Fibroblast of skin of abdomen (primary cell): ENCODE results near the gene MGMT.

ENCODE experiments used
- DNase-seq: peaks from one replicate; pipeline ENCODE4 v3.0.0-alpha.2; 2013

MGMT gene

DNA sequence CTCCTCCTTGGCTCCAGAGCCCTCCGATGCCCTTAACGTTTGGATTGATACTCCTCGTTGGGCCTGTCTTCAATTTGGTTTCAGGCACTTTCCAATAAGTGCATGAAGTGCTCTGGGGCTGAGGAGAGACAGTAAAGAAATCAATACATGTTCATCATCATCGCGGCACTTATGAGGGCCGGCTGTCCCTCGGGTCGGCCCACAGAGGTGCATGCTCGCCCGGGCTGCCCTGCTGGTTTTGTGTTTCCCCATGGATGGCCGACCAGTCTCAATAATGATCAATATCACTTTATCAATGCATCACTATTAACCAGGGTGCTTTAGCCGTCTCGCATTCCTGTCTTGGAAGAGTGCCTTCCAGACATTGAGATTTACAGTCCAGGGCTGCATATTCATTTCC is 342.8 kb downstream of the MGMT start:
- DNase-seq: no peak

DNA sequence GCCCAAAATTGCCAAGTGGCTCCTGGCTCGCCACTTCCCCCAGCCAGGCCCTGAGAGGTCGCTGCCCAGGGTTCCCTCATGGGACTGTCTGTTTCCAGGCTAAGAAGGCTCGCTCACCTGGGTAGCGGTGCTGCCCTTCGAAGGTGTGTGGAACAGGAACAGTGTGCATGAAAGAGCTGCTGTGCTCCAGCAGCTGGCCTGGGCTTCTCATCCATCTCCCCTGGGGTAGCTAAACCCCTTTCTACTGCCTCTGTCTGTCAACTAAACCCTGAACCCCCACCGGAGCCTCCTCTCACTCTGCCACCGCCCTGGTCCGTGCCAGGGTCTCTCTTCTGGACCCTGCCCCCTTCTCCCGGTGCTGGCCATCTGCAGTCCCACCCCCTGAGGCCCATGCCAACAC is 344.2 kb downstream of the MGMT start:
- DNase-seq: no peak

DNA sequence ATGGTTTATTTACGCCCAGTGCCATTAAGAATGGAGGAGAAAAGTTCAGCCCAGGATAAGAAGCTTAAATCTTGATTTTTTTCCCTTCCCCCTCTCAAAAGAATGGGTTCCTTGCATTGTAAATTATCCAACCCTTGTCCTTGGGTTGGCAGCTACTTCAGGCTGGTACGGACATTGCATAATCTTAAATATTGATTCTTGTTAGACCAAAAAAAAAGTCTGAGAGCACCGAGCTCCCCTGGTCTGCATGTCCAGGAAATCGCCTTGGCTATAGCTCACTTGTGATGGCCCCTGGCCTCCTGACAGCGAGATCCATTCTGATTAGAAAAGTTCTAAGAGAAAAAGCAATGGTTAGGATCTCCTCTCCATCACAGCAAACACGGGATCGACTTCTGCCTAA is 345.4 kb downstream of the MGMT start:
- no peak for DNase-seq

GRCh38 chr10:129814681-129815646 is 347.9 kb downstream of the MGMT start:
- no peak for DNase-seq

GRCh38 chr10:129815898-129816655 is 349.0 kb downstream of the MGMT start:
- DNase-seq: no peak

GRCh38 chr10:129816656-129817045 is 349.6 kb downstream of the MGMT start:
- DNase-seq: no peak
